Rectal smooth muscle tissue (tissue), 1 donor: ENCODE results near the gene PIK3CA.
"Not testable (repeated sequence)": the region's sequence is repeated elsewhere in the genome, so short reads cannot be mapped to it uniquely, and the experiment has no call there.

ENCODE experiments used
- H3K27ac ChIP-seq: one replicate; pipeline ENCODE4 v1.7.0; 2013; ENCODE audit warnings: low read depth, low read length, inconsistent platforms
- H3K27me3 ChIP-seq: one replicate; pipeline ENCODE4 v1.7.0; 2013; ENCODE audit warnings: low read length; ENCODE audit not compliant: control insufficient read depth, insufficient read depth
- H3K36me3 ChIP-seq: one replicate; pipeline ENCODE4 v1.7.0; 2013; ENCODE audit warnings: low read length; ENCODE audit not compliant: control insufficient read depth, insufficient read depth
- H3K4me1 ChIP-seq: one replicate; pipeline ENCODE4 v1.7.0; 2013; ENCODE audit warnings: low read length; ENCODE audit not compliant: control insufficient read depth, insufficient read depth
- H3K4me3 ChIP-seq: one replicate; pipeline ENCODE4 v1.7.0; 2013; ENCODE audit warnings: low read length
- H3K9ac ChIP-seq: one replicate; pipeline ENCODE4 v1.7.0; 2013; ENCODE audit warnings: low read length

The PIK3CA gene

GRCh38 chr3:179258820-179259219, 110.7 kb downstream of the PIK3CA start:
- H3K4me3 ChIP-seq: no peak overlapping the region
- no peak overlapping the region for H3K9ac ChIP-seq
- no peaks in the 10 kb centered on the region for H3K27me3 ChIP-seq
- no peak overlapping the region for H3K27ac ChIP-seq
- H3K4me1 ChIP-seq: no peaks in the 10 kb centered on the region
- no peaks in the 10 kb centered on the region for H3K36me3 ChIP-seq

GRCh38 chr3:179259959-179260756, 112.0 kb downstream of the PIK3CA start:
- H3K27ac ChIP-seq, H3K36me3 ChIP-seq, H3K9ac ChIP-seq: not testable (repeated sequence)

GRCh38 chr3:179260949-179261765, 113.0 kb downstream of the PIK3CA start:
- Histone ChIP-seq H3K27ac (no peak overlapping the region), H3K4me1 (no peaks in the 10 kb centered on the region), H3K4me3 (peak overlapping the region; percentile 79), H3K36me3 (no peaks in the 10 kb centered on the region), H3K9ac (peak overlapping the region; percentile 73), H3K27me3 (no peaks in the 10 kb centered on the region)

More at GRCh38 chr3:179259959-179260756, 112.0 kb downstream of the PIK3CA start:
- H3K27me3 ChIP-seq, H3K4me1 ChIP-seq: not testable (repeated sequence)
- peak overlapping the region; percentile 27 for H3K4me3 ChIP-seq

- H3K27ac ChIP-seq: no peak overlapping the region
- H3K9ac ChIP-seq: no peak overlapping the region
- no peak overlapping the region for H3K4me3 ChIP-seq
- H3K36me3 ChIP-seq: no peaks in the 10 kb centered on the region
- no peaks in the 10 kb centered on the region for H3K4me1 ChIP-seq
- no peaks in the 10 kb centered on the region for H3K27me3 ChIP-seq
Observed at GRCh38 chr3:179263134-179263533, 115.0 kb downstream of the PIK3CA start.

GRCh38 chr3:179264449-179264848, 116.3 kb downstream of the PIK3CA start:
- Histone ChIP-seq H3K4me3 (no peak overlapping the region), H3K27me3 (no peaks in the 10 kb centered on the region)

GRCh38 chr3:179265092-179265491, 116.9 kb downstream of the PIK3CA start:
- Histone ChIP-seq H3K9ac (no peak overlapping the region), H3K4me1 (no peaks in the 10 kb centered on the region), H3K27me3 (no peaks in the 10 kb centered on the region), H3K36me3 (no peaks in the 10 kb centered on the region), H3K27ac (no peak overlapping the region), H3K4me3 (no peak overlapping the region)

More at GRCh38 chr3:179264449-179264848, 116.3 kb downstream of the PIK3CA start:
- no peak overlapping the region for H3K9ac ChIP-seq
- H3K27ac ChIP-seq: no peak overlapping the region
- no peaks in the 10 kb centered on the region for H3K4me1 ChIP-seq
- H3K36me3 ChIP-seq: no peaks in the 10 kb centered on the region

GRCh38 chr3:179265875-179266274, 117.7 kb downstream of the PIK3CA start:
- Histone ChIP-seq H3K27ac (no peak overlapping the region), H3K4me3 (no peak overlapping the region), H3K4me1 (no peaks in the 10 kb centered on the region), H3K27me3 (no peaks in the 10 kb centered on the region), H3K36me3 (no peaks in the 10 kb centered on the region), H3K9ac (no peak overlapping the region)

GRCh38 chr3:179266701-179267211, 118.6 kb downstream of the PIK3CA start:
- Histone ChIP-seq H3K27me3 (no peaks in the 10 kb centered on the region), H3K4me3 (no peak overlapping the region), H3K27ac (no peak overlapping the region), H3K36me3 (no peaks in the 10 kb centered on the region), H3K4me1 (no peaks in the 10 kb centered on the region), H3K9ac (no peak overlapping the region)

GRCh38 chr3:179268400-179269051, 120.4 kb downstream of the PIK3CA start:
- H3K36me3 ChIP-seq: no peaks in the 10 kb centered on the region
- H3K27ac ChIP-seq: no peak overlapping the region

GRCh38 chr3:179269152-179269707, 121.1 kb downstream of the PIK3CA start:
- Histone ChIP-seq H3K36me3 (no peaks in the 10 kb centered on the region), H3K9ac (no peak overlapping the region), H3K4me1 (no peaks in the 10 kb centered on the region), H3K4me3 (no peak overlapping the region), H3K27ac (no peak overlapping the region), H3K27me3 (no peaks in the 10 kb centered on the region)

More at GRCh38 chr3:179268400-179269051, 120.4 kb downstream of the PIK3CA start:
- Histone ChIP-seq H3K9ac (no peak overlapping the region), H3K4me3 (no peak overlapping the region), H3K27me3 (no peaks in the 10 kb centered on the region), H3K4me1 (no peaks in the 10 kb centered on the region)

GRCh38 chr3:179272385-179272784, 124.2 kb downstream of the PIK3CA start:
- H3K4me3 ChIP-seq: no peak overlapping the region
- H3K36me3 ChIP-seq: no peaks in the 10 kb centered on the region
- no peak overlapping the region for H3K9ac ChIP-seq
- no peak overlapping the region for H3K27ac ChIP-seq
- H3K4me1 ChIP-seq: no peaks in the 10 kb centered on the region
- H3K27me3 ChIP-seq: no peaks in the 10 kb centered on the region

GRCh38 chr3:179274434-179274833, 126.3 kb downstream of the PIK3CA start:
- not testable (repeated sequence) for H3K9ac ChIP-seq, H3K27me3 ChIP-seq, H3K4me3 ChIP-seq, H3K36me3 ChIP-seq, H3K27ac ChIP-seq, H3K4me1 ChIP-seq
